Right kidney (tissue), 9 donors: ENCODE results near the gene DGUOK.
"Not testable (repeated sequence)": the region's sequence is repeated elsewhere in the genome, so short reads cannot be mapped to it uniquely, and the experiment has no call there.

Experiments used
- DNase-seq: peaks from one replicate; pipeline ENCODE4 v3.0.0-alpha.2; 2016
- long read RNA-seq, 8 donors: transcript quantifications; one replicate each; lab custom pipeline, GENCODE V29; 2026

The DGUOK gene
- long read RNA-seq, donor 1, transcript DGUOK-201 (7 exons, 1,144 nt) = minor isoform, 13 of 69 reads
- long read RNA-seq, donor 1, transcript DGUOK-203 (4 exons, 703 nt) = major isoform, 16 of 69 reads
- long read RNA-seq, donor 1, transcript DGUOK-208 (6 exons, 1,029 nt) = minor isoform, 10 of 69 reads
- long read RNA-seq, donor 1, partial matches to known transcripts = 11 of 69 reads
- long read RNA-seq, donor 1, other reads (novel, unspliced or antisense) = 14 of 69 reads
- long read RNA-seq, donor 2, transcript DGUOK-203 (4 exons, 703 nt) = major isoform, 7 of 45 reads
- long read RNA-seq, donor 2, transcript DGUOK-208 (6 exons, 1,029 nt) = major isoform, 7 of 45 reads
- long read RNA-seq, donor 2, transcript DGUOK-202 (5 exons, 880 nt) = minor isoform, 6 of 45 reads
- long read RNA-seq, donor 2, partial matches to known transcripts = 8 of 45 reads
- long read RNA-seq, donor 2, other reads (novel, unspliced or antisense) = 12 of 45 reads
- long read RNA-seq, donor 3, transcript DGUOK-202 (5 exons, 880 nt) = minor isoform, 7 of 36 reads
- long read RNA-seq, donor 3, transcript DGUOK-203 (4 exons, 703 nt) = major isoform, 8 of 36 reads
- long read RNA-seq, donor 3, transcript DGUOK-208 (6 exons, 1,029 nt) = minor isoform, 6 of 36 reads
- long read RNA-seq, donor 3, partial matches to known transcripts = 5 of 36 reads
- long read RNA-seq, donor 3, other reads (novel, unspliced or antisense) = 6 of 36 reads
- long read RNA-seq, donor 4, transcript DGUOK-203 (4 exons, 703 nt) = major isoform, 12 of 57 reads
- long read RNA-seq, donor 4, transcript DGUOK-208 (6 exons, 1,029 nt) = minor isoform, 9 of 57 reads
- long read RNA-seq, donor 4, transcript DGUOK-201 (7 exons, 1,144 nt) = minor isoform, 10 of 57 reads
- long read RNA-seq, donor 4, partial matches to known transcripts = 14 of 57 reads
- long read RNA-seq, donor 4, other reads (novel, unspliced or antisense) = 10 of 57 reads
- long read RNA-seq, donor 5, transcript DGUOK-201 (7 exons, 1,144 nt) = minor isoform, 13 of 69 reads
- long read RNA-seq, donor 5, transcript DGUOK-203 (4 exons, 703 nt) = major isoform, 18 of 69 reads
- long read RNA-seq, donor 5, transcript DGUOK-202 (5 exons, 880 nt) = minor isoform, 8 of 69 reads
- long read RNA-seq, donor 5, transcript DGUOK-208 (6 exons, 1,029 nt) = minor isoform, 7 of 69 reads
- long read RNA-seq, donor 5, partial matches to known transcripts = 11 of 69 reads
- long read RNA-seq, donor 5, other reads (novel, unspliced or antisense) = 9 of 69 reads
- long read RNA-seq, donor 6, transcript DGUOK-208 (6 exons, 1,029 nt) = minor isoform, 7 of 62 reads
- long read RNA-seq, donor 6, transcript DGUOK-203 (4 exons, 703 nt) = major isoform, 14 of 62 reads
- long read RNA-seq, donor 6, transcript DGUOK-201 (7 exons, 1,144 nt) = minor isoform, 9 of 62 reads
- long read RNA-seq, donor 6, partial matches to known transcripts = 23 of 62 reads
- long read RNA-seq, donor 6, other reads (novel, unspliced or antisense) = 6 of 62 reads
- long read RNA-seq, donor 7, transcript DGUOK-201 (7 exons, 1,144 nt) = minor isoform, 8 of 101 reads
- long read RNA-seq, donor 7, transcript DGUOK-202 (5 exons, 880 nt) = minor isoform, 10 of 101 reads
- long read RNA-seq, donor 7, transcript DGUOK-208 (6 exons, 1,029 nt) = minor isoform, 13 of 101 reads
- long read RNA-seq, donor 7, transcript DGUOK-203 (4 exons, 703 nt) = major isoform, 23 of 101 reads
- long read RNA-seq, donor 7, partial matches to known transcripts = 29 of 101 reads
- long read RNA-seq, donor 7, other reads (novel, unspliced or antisense) = 14 of 101 reads
- long read RNA-seq, donor 8, transcript DGUOK-203 (4 exons, 703 nt) = major isoform, 12 of 50 reads
- long read RNA-seq, donor 8, transcript DGUOK-208 (6 exons, 1,029 nt) = minor isoform, 8 of 50 reads
- long read RNA-seq, donor 8, transcript DGUOK-201 (7 exons, 1,144 nt) = minor isoform, 8 of 50 reads
- long read RNA-seq, donor 8, partial matches to known transcripts = 12 of 50 reads
- long read RNA-seq, donor 8, other reads (novel, unspliced or antisense) = 7 of 50 reads

GRCh38 chr2:73926493-73927327, at the start of gene DGUOK:
DGUOK (plus strand) TSS chr2:73926880; CDS start chr2:73926911, 31 bp downstream.
- DNase-seq = peak; percentile 96

GRCh38 chr2:73877071-73877802, 49.4 kb upstream of the DGUOK start:
- no peak for DNase-seq

- DNase-seq = not testable (repeated sequence)
Measured at GRCh38 chr2:73877984-73878383, 48.7 kb upstream of the DGUOK start.

GRCh38 chr2:73885406-73885805, 41.3 kb upstream of the DGUOK start:
- no peak for DNase-seq

- no peak for DNase-seq
Measured at GRCh38 chr2:73886357-73886756, 40.3 kb upstream of the DGUOK start.

- not testable (repeated sequence) for DNase-seq
Measured at GRCh38 chr2:73887596-73888353, 38.9 kb upstream of the DGUOK start.

- no peak for DNase-seq
Measured at GRCh38 chr2:73888388-73888787, 38.3 kb upstream of the DGUOK start.

GRCh38 chr2:73889206-73889605, 37.5 kb upstream of the DGUOK start:
- no peak for DNase-seq

GRCh38 chr2:73890301-73891092, 36.2 kb upstream of the DGUOK start:
- DNase-seq = no peak

- DNase-seq = no peak
Measured at GRCh38 chr2:73891276-73891901, 35.3 kb upstream of the DGUOK start.

GRCh38 chr2:73892631-73893329, 33.9 kb upstream of the DGUOK start, which contains the start of gene ACTG2:
ACTG2 (plus strand) TSS chr2:73893008; CDS start chr2:73901312, 8,304 bp downstream.
- DNase-seq = no peak

- DNase-seq = no peak
Measured at GRCh38 chr2:73893764-73894474, 32.8 kb upstream of the DGUOK start.

- no peak for DNase-seq
Measured at GRCh38 chr2:73894475-73894850, 32.2 kb upstream of the DGUOK start.

GRCh38 chr2:73894877-73895276, 31.8 kb upstream of the DGUOK start:
- no peak for DNase-seq

- DNase-seq = no peak
Measured at GRCh38 chr2:73895473-73895872, 31.2 kb upstream of the DGUOK start.
